ENCODE results near the gene FCAMR.
A peak's percentile ranks its signal among the peaks of the same experiment; 100 is the strongest.

GRCh38 chr1:206912445-206913095 lies 57.7 kb downstream of the FCAMR start:
- TF ChIP-seq, protein P1, sequence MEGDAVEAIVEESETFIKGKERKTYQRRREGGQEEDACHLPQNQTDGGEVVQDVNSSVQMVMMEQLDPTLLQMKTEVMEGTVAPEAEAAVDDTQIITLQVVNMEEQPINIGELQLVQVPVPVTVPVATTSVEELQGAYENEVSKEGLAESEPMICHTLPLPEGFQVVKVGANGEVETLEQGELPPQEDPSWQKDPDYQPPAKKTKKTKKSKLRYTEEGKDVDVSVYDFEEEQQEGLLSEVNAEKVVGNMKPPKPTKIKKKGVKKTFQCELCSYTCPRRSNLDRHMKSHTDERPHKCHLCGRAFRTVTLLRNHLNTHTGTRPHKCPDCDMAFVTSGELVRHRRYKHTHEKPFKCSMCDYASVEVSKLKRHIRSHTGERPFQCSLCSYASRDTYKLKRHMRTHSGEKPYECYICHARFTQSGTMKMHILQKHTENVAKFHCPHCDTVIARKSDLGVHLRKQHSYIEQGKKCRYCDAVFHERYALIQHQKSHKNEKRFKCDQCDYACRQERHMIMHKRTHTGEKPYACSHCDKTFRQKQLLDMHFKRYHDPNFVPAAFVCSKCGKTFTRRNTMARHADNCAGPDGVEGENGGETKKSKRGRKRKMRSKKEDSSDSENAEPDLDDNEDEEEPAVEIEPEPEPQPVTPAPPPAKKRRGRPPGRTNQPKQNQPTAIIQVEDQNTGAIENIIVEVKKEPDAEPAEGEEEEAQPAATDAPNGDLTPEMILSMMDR (conservative IDR thresholded peaks at IDR 0.05 in 1 of 2, IDR thresholded peaks at IDR 0.05 in 1 of 2; ENCODE audit: low read depth in 1 of 2, low read length in 2 of 2), result peak; percentile 81
- TF ChIP-seq EZH2 (IDR thresholded peaks at IDR 0.05; ENCODE audit: low read length, missing control alignments), result no peak
